NCI-H2196 treated with DMSO at 0.1 percent for 48 hours (cell line): ENCODE measurements around the gene PIAS4.

Experiments
- DNase-seq: peaks from one replicate; lab custom pipeline; 2025; ENCODE audit not compliant: unreplicated experiment; lab: John Stamatoyannopoulos, UW

The PIAS4 gene

DNA sequence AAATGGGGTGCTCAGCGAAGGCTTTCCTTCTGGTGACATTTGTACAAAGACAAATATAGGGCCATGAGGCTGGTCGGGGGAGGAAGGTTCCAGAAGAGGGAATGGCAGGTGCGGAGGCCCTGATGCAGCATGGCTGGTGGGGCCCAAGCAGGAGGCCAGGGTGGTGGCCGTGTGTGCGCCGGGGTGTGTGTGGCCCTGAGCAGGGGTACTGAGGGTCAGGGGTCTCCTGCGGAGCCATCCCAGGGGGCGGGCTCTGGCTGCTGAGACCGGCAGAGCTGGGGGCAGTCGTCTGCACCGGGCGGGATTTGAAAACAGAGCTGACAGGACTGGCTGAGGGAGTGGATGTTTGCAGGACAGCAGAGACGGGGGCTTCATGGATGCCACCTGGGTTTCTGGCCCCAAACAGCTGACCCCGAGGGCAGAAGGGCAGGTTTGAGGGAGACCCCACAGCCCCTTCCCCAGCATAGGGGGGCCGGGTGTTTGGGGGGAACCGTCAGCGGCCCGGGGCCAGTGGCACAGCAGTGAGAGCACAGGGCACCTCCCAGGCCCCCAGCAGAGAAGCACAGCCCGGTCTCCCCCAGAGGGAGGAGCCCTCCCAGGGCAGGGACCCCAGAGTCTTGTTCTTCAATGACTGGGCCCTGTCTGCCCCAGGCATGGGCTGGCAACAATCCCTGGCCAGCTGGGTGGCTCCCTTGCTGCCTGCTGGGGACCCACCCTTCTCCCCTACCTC is 11.4 kb downstream of the PIAS4 start:
- DNase-seq: no peak

GRCh38 chr19:4019578-4019977 is 12.0 kb downstream of the PIAS4 start:
- no peak for DNase-seq

DNA sequence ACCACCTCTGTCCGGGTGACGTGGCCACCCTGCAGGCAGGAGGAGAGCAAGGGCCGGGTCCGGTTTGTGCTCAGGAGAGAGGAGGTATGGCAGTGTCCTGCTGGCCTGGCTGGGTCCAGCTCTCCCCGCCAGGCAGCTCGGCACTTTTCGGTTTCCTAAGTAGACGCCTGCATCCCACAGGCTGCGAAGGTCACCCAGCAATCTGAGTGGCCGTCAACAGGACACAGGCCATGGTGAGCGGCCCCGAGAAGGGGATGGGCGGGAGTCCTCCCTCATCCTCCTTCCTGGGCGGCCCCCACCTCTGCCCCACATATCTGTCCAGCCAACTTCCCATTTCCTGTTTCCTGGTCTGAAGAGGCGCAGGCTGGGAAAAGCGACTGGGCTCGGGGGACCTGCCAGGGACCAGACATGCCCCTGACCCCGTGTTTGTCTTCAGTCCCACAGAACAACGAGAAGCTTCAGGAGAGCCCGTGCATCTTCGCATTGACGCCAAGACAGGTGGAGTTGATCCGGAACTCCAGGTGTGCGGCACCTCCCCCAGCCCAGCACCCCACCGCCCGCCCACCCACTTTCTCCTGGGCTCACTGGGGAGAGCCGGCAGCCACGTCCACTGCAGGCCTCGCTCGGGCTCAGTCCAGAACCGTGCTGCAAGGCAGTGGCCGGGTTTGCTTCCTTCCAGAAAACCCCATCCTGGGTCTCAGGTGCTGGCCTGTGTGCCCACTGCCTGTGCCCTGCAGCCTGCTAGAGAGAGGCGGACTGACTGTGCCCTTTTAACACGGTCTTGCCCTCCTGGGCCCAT is 16.3 kb downstream of the PIAS4 start:
- DNase-seq: no peak

GRCh38 chr19:4025317-4025716 is 17.8 kb downstream of the PIAS4 start:
- no peak for DNase-seq

DNA sequence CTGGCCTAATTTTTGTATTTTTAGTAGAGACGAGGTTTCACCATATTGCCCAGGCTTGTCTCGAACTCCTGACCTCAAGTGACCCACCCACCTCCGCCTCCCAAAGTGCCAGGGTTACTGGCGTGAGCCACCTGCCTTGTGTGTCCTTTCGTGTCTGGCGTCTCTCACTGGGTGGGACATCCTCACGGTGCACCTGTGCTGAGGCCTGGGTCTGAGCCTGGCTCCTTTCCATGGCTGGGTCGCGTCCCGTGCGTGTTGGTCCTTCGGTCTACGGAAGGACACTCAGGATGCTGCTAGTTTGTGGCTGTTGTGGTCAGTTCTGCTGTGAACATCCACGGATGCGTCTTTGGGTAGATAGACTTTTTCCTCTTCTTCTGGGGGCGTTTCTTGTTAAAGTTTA is 19.6 kb downstream of the PIAS4 start:
- no peak for DNase-seq

GRCh38 chr19:4028334-4029246 is 21.1 kb downstream of the PIAS4 start:
- DNase-seq: no peak

GRCh38 chr19:4029247-4029614 is 21.7 kb downstream of the PIAS4 start:
- no peak for DNase-seq

- no peak for DNase-seq
These were observed 23.0 kb downstream of the PIAS4 start for GRCh38 chr19:4030552-4030951.

GRCh38 chr19:4030981-4031380 is 23.4 kb downstream of the PIAS4 start:
- no peak for DNase-seq

GRCh38 chr19:4031420-4031819 is 23.9 kb downstream of the PIAS4 start:
- no peak for DNase-seq

- no peak for DNase-seq
These were observed 24.9 kb downstream of the PIAS4 start for GRCh38 chr19:4032436-4032835.

DNA sequence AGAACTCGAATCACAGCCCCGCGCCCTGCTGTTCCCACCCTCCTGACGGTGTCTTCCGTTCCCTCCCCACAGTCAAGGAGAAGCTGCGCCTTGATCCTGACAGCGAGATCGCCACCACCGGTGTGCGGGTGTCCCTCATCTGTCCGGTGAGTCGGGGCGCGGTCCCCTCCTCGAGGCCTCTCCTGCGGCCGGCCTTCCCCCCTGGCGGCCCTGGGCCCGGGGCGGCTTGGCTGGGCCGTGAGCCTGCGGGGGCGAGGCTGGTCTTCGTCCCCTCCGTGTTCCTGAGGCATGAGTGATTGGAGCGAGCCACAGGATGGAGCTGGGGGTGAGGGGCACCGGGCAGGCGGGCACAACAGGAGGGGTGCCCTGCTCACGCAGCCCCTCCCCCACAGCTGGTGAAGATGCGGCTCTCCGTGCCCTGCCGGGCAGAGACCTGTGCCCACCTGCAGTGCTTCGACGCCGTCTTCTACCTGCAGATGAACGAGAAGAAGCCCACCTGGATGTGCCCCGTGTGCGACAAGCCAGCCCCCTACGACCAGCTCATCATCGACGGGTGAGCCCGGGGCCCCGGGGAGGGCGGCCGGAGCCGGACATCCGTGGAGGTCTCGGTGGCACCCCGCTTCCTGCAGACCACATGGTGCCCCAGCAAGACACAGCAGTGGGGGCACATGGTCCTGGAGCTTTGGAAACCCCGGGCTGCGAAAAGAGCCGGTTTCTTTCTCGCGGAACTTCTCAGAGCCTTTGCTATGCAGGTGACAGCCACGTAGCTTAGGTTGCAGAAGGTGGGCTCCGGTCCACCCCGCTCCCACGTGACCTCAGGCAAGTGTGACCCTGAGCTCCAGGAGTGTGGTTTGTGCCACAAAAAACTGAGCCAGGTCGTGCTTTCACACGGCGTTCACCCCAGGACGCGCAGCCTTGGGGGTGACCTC is 25.8 kb downstream of the PIAS4 start:
- no peak for DNase-seq

DNA sequence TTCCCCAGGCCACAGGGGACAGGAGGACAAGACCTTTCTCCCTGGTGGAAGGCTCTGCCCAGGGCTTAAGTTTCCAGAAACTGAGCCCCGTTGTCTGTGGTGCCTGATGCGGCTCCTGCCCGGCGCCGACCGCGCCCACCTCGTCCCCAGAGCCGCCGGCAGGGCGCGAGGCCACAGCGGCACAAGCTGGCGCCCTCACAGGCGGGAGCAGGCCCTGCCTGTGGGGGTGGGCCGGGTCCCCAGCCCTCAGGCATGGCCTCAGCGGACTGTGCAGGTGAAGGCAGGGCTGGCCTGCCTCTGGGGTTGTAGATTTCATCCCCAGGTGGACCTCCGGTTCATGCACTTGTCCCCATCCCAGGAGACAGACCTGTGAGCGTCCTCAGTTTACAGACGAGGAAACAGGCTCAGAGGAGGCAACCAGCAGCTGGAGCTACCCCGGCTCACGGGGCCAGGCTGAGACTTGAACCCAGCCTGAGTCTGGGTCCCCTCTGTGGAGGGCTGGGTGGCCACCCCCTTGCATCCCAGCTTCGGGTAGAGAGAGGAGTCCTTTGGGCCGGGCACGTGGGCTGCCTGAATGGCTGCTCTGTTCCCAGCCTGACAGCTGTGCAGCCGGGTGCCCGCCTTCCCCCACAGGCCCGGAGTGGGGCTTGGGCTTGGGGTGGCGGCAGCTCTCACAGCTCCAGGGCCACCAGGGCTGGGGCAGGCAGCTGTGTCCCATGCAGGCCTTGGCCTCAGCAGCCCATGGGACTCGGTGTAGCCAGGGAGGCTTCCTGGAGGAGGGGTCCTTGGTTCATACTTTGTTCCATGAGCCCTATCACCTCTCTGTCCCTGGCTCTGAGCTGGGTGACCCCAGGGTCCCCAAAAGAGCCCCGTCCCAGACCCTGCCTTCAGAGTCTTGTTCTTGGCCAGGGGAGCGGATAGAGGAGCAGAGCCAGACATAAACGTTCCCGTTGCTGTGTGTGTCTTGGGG is 26.8 kb downstream of the PIAS4 start:
- no peak for DNase-seq

DNA sequence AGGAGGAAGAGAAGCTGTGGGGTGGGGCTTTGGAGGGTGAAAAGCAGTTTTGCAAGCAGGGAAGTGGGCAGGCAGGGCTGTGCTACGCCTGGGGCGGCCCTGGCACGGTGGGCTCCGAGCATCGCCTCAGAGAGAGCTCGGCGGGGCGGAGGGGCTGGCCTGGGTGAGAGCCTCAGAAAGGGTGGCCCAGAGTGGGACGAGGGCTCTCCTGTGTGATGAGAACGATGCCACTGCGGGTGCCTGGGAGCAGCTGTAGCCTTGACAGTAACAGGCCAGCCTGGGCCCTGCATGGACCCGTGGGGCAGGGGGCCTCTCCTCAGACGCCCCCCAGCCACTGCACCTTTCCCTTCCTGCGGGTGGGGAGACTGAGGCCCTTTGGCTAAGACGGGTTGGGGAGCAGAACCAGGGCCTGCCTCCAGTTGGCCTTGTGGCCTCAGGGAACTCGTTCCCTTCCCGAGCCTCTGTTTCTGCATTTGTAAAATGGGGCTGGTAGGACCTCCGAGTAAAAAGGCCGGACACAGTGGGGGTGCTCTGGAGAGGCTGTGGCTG is 27.6 kb downstream of the PIAS4 start:
- no peak for DNase-seq

DNA sequence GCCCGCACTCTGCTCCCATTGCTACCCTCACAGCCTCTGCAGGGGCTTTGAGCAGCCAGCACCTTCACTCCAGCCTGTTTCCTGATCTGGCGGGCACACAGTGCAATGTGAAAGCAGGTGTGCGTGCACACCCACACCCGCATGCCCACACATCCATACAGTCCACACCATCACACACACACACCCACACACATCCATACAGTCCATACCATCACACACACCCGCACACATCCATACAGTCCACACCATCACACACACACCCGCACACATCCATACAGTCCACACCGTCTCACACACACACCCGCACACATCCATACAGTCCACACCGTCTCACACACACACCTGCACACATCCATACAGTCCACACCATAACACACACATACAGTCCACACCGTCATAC is 28.0 kb downstream of the PIAS4 start:
- no peak for DNase-seq

- DNase-seq: no peak
These were observed 29.2 kb downstream of the PIAS4 start for GRCh38 chr19:4036576-4037300.

DNA sequence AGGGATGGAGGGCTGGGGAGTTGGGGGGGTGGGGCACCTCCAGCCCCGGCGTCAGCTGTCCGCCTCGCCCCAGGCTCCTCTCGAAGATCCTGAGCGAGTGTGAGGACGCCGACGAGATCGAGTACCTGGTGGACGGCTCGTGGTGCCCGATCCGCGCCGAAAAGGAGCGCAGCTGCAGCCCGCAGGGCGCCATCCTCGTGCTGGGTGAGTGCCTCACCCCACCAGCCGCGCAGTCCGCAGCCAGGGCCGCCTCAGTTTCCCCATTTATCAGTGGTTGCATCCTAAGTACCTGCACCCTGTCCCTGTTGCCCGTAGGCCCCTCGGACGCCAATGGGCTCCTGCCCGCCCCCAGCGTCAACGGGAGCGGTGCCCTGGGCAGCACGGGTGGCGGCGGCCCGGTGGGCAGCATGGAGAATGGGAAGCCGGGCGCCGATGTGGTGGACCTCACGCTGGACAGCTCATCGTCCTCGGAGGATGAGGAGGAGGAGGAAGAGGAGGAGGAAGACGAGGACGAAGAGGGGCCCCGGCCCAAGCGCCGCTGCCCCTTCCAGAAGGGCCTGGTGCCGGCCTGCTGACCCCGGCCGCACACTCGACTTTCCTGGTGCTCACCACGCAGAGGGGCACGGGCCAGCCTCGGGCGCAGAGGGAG is 29.9 kb downstream of the PIAS4 start:
- no peak for DNase-seq

- DNase-seq: no peak
These were observed 30.5 kb downstream of the PIAS4 start for GRCh38 chr19:4038057-4038456.
